NCI-H1436 treated with DMSO at 0.1 percent for 48 hours (cell line): Measurements from ENCODE around the gene TMEM130.

Source experiments
- DNase-seq: peaks from one replicate; lab custom pipeline; 2025; lab: John Stamatoyannopoulos, UW

TMEM130 gene, protein sequence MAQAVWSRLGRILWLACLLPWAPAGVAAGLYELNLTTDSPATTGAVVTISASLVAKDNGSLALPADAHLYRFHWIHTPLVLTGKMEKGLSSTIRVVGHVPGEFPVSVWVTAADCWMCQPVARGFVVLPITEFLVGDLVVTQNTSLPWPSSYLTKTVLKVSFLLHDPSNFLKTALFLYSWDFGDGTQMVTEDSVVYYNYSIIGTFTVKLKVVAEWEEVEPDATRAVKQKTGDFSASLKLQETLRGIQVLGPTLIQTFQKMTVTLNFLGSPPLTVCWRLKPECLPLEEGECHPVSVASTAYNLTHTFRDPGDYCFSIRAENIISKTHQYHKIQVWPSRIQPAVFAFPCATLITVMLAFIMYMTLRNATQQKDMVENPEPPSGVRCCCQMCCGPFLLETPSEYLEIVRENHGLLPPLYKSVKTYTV

GRCh38 chr7:98869597-98870120 is at the start of gene TMEM130:
TSS of gene TMEM130 (minus strand) at chr7:98870014. CDS start at chr7:98869861, 153 bp downstream.
- no peak for DNase-seq

GRCh38 chr7:98917331-98917730 is 47.5 kb upstream of the TMEM130 start:
- no peak for DNase-seq

- no peak for DNase-seq
Measured at GRCh38 chr7:98913612-98914011, 43.8 kb upstream of the TMEM130 start.

DNA sequence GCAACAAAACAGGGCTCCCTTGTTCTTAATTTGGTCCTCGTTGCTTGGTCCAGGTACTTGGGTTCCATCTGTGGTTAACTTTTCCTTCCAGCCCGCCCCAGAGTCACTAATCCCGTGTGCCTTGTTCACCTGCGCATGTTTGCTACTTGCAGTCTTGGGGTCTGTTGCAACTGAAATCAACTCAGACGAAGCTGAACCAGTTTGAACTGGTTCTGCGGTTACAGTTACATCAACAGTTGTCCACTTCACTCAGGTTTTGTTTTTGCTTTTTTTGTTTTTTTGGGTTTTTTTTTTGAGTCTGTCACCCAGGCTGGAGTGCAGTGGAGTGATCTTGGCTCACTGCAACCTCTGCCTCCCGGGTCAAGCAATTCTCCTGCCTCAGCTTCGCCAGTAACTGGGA is 43.2 kb upstream of the TMEM130 start:
- DNase-seq, result no peak

GRCh38 chr7:98911916-98912315 is 42.1 kb upstream of the TMEM130 start:
- DNase-seq, result no peak

DNA sequence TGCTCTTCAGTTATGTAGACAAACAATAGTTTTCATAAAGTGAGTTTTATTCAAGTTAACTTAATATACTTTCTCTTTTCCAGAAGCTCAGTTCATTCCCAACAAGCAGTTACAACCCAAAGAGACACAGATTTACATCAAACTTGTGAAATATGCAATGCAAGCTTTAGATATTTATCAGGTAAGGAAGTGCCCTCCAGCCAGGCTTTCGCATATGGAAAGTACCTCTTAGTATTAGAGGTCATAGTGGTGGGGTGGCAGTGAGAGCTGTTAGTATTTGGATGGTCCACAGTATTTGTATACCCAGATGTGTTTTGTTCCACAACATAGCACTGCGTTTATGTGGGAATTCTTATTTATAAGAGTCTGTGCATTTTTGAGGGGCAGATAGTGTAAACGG is 40.6 kb upstream of the TMEM130 start:
- no peak for DNase-seq

GRCh38 chr7:98909487-98909886 is 39.7 kb upstream of the TMEM130 start:
- no peak for DNase-seq

- DNase-seq, result no peak
Measured at GRCh38 chr7:98908585-98908984, 38.8 kb upstream of the TMEM130 start.

- DNase-seq, result no peak
Measured at GRCh38 chr7:98907570-98907969, 37.8 kb upstream of the TMEM130 start.

DNA sequence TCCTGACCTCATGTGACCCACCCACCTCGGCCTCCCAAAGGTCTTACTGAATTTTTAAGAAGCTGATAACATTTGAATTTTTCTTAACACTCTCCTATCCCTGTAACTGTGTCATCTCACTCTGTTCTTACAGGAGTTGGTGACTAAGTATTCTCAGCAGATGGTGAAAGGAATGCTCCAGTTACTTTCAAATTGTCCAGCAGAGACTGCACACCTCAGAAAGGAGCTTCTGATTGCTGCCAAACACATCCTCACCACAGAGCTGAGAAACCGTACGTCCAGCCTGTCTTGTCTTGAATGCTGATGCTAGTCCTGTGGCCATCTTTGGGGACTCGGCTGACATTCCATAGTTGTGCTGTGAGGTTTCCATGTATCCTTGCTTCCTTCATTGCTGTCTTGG is 33.4 kb upstream of the TMEM130 start:
- no peak for DNase-seq

DNA sequence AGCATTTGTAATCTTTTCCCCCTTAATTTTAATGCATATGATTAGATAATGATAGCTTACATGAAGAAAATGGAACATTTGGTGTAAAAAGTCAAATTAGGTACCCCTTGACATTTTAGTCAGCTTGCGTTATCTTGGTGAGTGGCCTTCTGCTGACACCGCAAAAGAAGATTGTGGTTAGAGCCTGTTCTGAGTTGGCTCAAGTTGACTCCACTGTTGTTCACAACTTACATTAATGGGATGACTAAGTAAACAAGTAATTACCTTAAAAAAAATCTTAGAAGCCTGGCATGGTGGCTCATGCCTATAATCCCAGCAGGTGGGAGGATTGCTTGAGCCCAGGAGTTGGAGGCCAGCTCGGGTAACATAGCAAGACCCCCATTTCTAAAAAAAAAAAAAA is 32.7 kb upstream of the TMEM130 start:
- DNase-seq, result no peak

GRCh38 chr7:98900815-98901214 is 31.0 kb upstream of the TMEM130 start:
- DNase-seq, result no peak

GRCh38 chr7:98899816-98900215 is 30.0 kb upstream of the TMEM130 start:
- no peak for DNase-seq

- no peak for DNase-seq
Measured at GRCh38 chr7:98892609-98893008, 22.8 kb upstream of the TMEM130 start.

- no peak for DNase-seq
Measured at GRCh38 chr7:98887038-98887437, 17.2 kb upstream of the TMEM130 start.

DNA sequence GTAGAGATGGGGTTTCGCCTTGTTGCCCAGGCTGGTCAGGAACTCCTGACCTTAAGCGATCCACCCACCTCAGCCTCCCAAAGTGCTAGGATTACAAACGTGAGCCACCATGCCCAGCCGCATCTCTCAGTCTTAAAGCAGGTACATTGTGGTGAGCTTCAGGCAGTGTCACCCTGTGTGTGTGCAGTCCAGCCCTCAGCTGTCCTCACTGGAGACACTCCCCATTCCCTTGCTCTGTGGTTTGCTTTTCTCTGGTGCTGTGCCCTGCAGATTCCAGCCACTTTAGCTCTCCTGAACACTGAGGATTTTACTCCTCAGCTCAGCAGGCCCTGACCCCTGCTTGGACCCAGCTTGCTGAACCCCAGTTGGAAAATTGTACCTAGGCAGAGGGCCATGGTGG is 14.6 kb upstream of the TMEM130 start:
- no peak for DNase-seq

- no peak for DNase-seq
Measured at GRCh38 chr7:98881561-98882315, 11.9 kb upstream of the TMEM130 start.

DNA sequence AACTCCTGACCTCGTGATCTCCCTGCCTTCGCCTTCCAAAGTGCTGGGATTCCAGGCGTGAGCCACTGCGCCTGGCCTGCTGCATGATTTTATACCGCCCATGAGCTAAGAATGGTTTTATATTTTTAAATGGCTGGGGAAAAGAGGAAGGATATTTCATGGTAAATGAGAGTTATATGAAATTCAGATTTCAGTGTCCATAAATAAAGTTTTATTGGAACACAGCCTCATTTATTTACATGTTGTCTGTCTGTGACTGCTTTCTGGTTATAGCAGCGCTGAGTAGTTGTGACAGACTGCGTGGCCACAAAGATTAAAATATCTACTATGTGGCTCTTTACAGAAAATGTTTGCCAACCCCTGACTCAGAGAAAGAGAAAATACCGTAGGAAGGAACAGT is 10.7 kb upstream of the TMEM130 start:
- DNase-seq, result no peak

DNA sequence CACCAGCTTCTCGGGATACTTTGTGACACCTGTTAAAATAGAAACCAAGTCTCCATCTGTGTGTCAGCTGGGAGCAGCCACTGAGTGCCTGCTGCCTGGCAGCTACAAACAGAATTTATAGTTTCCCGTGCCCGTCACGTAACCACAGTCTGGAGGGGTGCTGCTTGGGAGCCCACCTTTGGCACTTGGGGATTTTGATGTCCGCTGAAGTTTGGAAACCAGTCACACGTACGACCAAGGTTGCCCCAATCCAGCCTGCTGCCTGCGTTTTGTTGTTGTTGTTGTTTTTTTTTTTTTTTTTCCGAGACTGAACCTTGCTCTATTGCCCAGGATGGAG is 10.1 kb upstream of the TMEM130 start:
- no peak for DNase-seq

- DNase-seq, result no peak
Measured at GRCh38 chr7:98879198-98879978, 9.6 kb upstream of the TMEM130 start.

DNA sequence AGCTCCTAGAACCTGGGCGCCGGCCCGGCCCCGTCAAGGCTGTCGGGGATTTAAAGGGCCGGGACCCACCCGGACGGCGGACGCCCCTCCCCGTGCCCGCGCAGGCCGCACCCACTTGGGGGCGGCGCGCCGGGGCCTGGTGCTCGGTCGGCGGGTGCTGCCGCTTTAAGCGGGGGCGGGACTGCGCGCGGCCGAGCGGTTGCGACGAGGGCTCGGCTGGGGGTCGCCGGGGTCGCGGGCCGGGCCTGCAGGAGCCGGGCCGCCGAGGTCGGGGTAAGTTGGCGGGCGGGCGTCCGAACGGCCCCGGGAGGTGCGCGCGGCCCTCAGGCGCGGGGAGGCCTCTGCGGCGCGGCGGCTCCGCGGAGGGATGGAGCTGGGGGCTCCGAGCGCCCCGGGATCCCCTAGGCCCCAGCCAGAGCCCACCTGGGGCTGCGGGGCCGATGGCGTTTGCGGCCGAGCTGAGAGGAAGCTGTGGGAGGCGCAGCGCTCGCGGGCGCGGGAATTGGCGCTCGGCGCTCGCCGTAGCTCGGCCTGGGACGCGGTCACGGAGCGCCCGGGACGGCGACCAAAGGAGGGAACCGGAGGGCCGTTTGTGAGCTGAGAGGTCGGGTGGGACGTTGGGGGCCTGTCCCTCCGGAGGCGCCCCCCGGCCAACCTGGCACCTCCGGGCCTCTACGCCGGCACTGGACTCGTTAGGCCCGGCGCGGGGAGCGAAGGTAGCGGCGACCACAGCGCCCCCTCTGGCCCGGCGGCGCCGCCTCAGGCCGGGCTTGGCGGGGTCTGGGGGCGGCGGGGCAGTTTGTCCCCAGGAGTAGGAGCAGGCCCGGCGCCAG is 8.8 kb upstream of the TMEM130 start, which contains the start of gene TRRAP:
TSS of gene TRRAP (plus strand) at position 168 of the 833 bp plus-strand sequence. CDS start 2,619 bp downstream, outside the sequence.
- no peak for DNase-seq
